C4-2B (cell line): Measurements from ENCODE around the gene MFN2.

Experiments used
- CTCF ChIP-seq: fragments of 450-650 bp; conservative IDR thresholded peaks from 2 replicates; pipeline ENCODE4 v1.5.1; 2017; ENCODE audit warnings: mild to moderate bottlenecking
- ZFX ChIP-seq: fragments of 450-650 bp; IDR thresholded peaks from 2 replicates; pipeline ENCODE4 v1.6.1; 2017

- TF ChIP-seq CTCF: no peak
- no peak for TF ChIP-seq ZFX
Observed at GRCh38 chr1:12053752-12054548, 73.7 kb downstream of the MFN2 start.
